Activated naive CD8-positive, alpha-beta T cell treated with anti-CD3 and anti-CD28 coated beads for 36 hours (primary cell): ENCODE data around the gene NAA16. TPM values are rescaled to one million over a fixed set of nuclear protein-coding genes. Genes with fewer than 3 reads are reported as not detected.
"Not testable (repeated sequence)": the region's sequence is repeated elsewhere in the genome, so short reads cannot be mapped to it uniquely, and the experiment has no call there.

Source experiments
- DNase-seq: peaks from one replicate; pipeline ENCODE4 v3.0.0; 2021
- H3K27ac Mint-ChIP-seq: one replicate; pipeline ENCODE4 v1.8.0; 2022; ENCODE audit warnings: mild to moderate bottlenecking, moderate library complexity, mixed read lengths
- H3K27me3 Mint-ChIP-seq: one replicate; pipeline ENCODE4 v1.8.0; 2022; ENCODE audit warnings: mild to moderate bottlenecking, mixed read lengths
- H3K36me3 Mint-ChIP-seq: one replicate; pipeline ENCODE4 v1.8.0; 2021; ENCODE audit warnings: mild to moderate bottlenecking, mixed read lengths
- H3K4me1 Mint-ChIP-seq: one replicate; pipeline ENCODE4 v1.8.0; 2021; ENCODE audit warnings: mixed read lengths
- H3K4me3 Mint-ChIP-seq: one replicate; pipeline ENCODE4 v1.8.0; 2022; ENCODE audit warnings: mild to moderate bottlenecking, moderate library complexity, mixed read lengths
- H3K9me3 Mint-ChIP-seq: one replicate; pipeline ENCODE4 v1.8.0; 2022; ENCODE audit warnings: mixed read lengths
- total RNA-seq, 2 experiments: library from RNA; stranded (reverse); gene quantifications; one replicate each; pipeline ENCODE4 v1.2.3, GENCODE V29; 2021

Gene NAA16
- total RNA-seq, 2 experiments from 2014 or later, result 29.1 to 33.5 TPM

DNA sequence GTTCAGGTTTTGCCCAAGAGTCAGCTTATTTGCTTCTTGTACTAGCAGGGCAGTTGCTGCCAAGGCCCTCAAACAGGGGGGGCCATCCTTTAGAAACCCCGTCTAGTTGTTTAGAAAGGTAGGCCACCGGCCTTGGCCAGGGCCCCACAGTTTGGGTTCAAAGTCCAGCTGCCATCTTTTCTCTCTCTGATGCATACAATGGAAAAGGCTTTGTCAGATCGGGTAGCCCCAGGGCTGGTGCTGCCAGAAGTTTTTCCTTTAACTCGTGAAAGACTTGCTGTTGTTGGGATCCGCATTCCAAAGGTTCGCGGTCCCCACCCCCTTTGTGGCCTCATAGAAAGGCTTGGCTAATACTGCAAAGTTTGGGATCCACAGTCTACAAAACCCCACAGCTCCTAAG is 110.9 kb downstream of the NAA16 start:
- not testable (repeated sequence) for DNase-seq, H3K27me3 Mint-ChIP-seq, H3K9me3 Mint-ChIP-seq, H3K27ac Mint-ChIP-seq, H3K4me1 Mint-ChIP-seq, H3K4me3 Mint-ChIP-seq, H3K36me3 Mint-ChIP-seq

- H3K27ac Mint-ChIP-seq, result not testable (repeated sequence)
These were observed 112.2 kb downstream of the NAA16 start for GRCh38 chr13:41423259-41423658.

GRCh38 chr13:41424675-41425074 is 113.6 kb downstream of the NAA16 start:
- H3K27ac Mint-ChIP-seq, H3K9me3 Mint-ChIP-seq, H3K27me3 Mint-ChIP-seq, H3K4me3 Mint-ChIP-seq, H3K4me1 Mint-ChIP-seq, DNase-seq, H3K36me3 Mint-ChIP-seq: not testable (repeated sequence)

More at GRCh38 chr13:41423259-41423658, 112.2 kb downstream of the NAA16 start:
- DNase-seq, H3K36me3 Mint-ChIP-seq, H3K9me3 Mint-ChIP-seq, H3K4me3 Mint-ChIP-seq, H3K27me3 Mint-ChIP-seq, H3K4me1 Mint-ChIP-seq: not testable (repeated sequence)

DNA sequence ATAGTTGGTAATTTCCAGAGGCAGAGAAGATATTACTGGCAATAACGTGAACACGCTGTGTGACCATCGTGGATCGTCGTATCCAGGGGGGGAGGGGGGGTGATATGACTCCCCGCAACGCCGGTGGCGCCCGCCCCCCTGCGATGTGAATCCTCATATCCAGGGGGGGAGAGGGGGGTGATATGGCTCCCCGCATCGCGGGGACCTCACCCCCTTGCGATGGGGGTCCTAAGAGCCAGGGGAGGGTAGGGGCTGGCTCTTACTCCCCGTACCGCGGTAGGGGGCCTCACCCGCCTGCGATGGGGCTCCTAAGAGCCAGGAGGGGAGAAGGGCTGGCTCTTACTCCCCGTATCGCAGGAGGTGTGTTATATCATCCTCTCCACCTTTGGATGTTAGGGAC is 115.0 kb downstream of the NAA16 start:
- peaks cover 5% of the 10 kb centered on the region for H3K27me3 Mint-ChIP-seq
- no peak overlapping the region for H3K4me3 Mint-ChIP-seq
- H3K27ac Mint-ChIP-seq, result no peak overlapping the region
- peaks cover 6% of the 10 kb centered on the region for H3K4me1 Mint-ChIP-seq
- H3K36me3 Mint-ChIP-seq, result no peaks in the 10 kb centered on the region
- no peaks in the 10 kb centered on the region for H3K9me3 Mint-ChIP-seq
- no peak for DNase-seq

Other genes starting within 250 kb of the NAA16 start
- gene WBP4, start 249.8 kb upstream of the NAA16 start, total RNA-seq, result 10 to 100 TPM; 15.9 to 16.7 TPM
- 1 to 10 TPM; 5.4 to 5.8 TPM for gene KBTBD6, start 178.5 kb upstream of the NAA16 start, total RNA-seq
- gene KBTBD7, start 116.7 kb upstream of the NAA16 start, total RNA-seq, result 1 to 10 TPM; 2.8 to 3.0 TPM
- gene MTRF1, start 47.7 kb upstream of the NAA16 start, total RNA-seq, result 10 to 100 TPM; 18.8 to 19.7 TPM
- 100 to 1,000 TPM; 111 to 117 TPM for gene RGCC, start 146.3 kb downstream of the NAA16 start, total RNA-seq